IMR-90 (cell line): Measurements from ENCODE around the gene ZDHHC14.

ENCODE experiments used
- CTCF ChIP-seq: conservative IDR thresholded peaks from 2 replicates; pipeline ENCODE4 v1.5.1; 2012; ENCODE audit warnings: mild to moderate bottlenecking, low read depth, low read length, improper control_type of control experiment
- MAZ ChIP-seq: IDR thresholded peaks from 2 replicates; pipeline ENCODE4 v1.6.1; 2012; ENCODE audit warnings: low read depth, mild to moderate bottlenecking, low read length, improper control_type of control experiment, moderate library complexity, borderline replicate concordance
- NFE2L2 ChIP-seq: fragments of 150-350 bp; IDR thresholded peaks from 2 replicates; pipeline ENCODE4 v1.6.1; 2016; ENCODE audit warnings: low read depth, mild to moderate bottlenecking, low read length
- POLR2A ChIP-seq: IDR thresholded peaks from 2 replicates; pipeline ENCODE4 v1.6.1; 2012; ENCODE audit warnings: mild to moderate bottlenecking, low read depth, low read length
- RCOR1 ChIP-seq: IDR thresholded peaks from 2 replicates; pipeline ENCODE4 v1.6.1; 2012; ENCODE audit warnings: mild to moderate bottlenecking, low read length, improper control_type of control experiment; ENCODE audit not compliant: insufficient replicate concordance
- RFX5 ChIP-seq: IDR thresholded peaks from 2 replicates; pipeline ENCODE4 v1.8.0; 2012; ENCODE audit warnings: low read depth, mild to moderate bottlenecking, low read length, moderate library complexity
- SMC3 ChIP-seq: fragments of 150-350 bp; IDR thresholded peaks from 2 replicates; pipeline ENCODE4 v1.6.1; 2016; ENCODE audit warnings: low read depth, mild to moderate bottlenecking, antibody characterized with exemption, low read length, moderate library complexity
- USF2 ChIP-seq: fragments of 150-350 bp; IDR thresholded peaks from 2 replicates; pipeline ENCODE4 v1.6.1; 2017; ENCODE audit warnings: mild to moderate bottlenecking, antibody characterized with exemption, low read length, low read depth

GRCh38 chr6:157628463-157628862 lies 247.5 kb downstream of the ZDHHC14 start:
- no peak for TF ChIP-seq CTCF
- TF ChIP-seq SMC3, result no peak
- TF ChIP-seq POLR2A, result no peak
- no peak for TF ChIP-seq USF2
- no peak for TF ChIP-seq RFX5
- no peak for TF ChIP-seq MAZ
- TF ChIP-seq NFE2L2, result no peak
- TF ChIP-seq RCOR1, result no peak
